ENCODE data around the gene KCNQ5. TPM values are rescaled to one million over a fixed set of nuclear protein-coding genes. Genes with fewer than 3 reads are reported as not detected.

The KCNQ5 gene
- total and polyA plus RNA-seq, 10 of the 15 experiments (the other 5 are each of a cell fraction or from before 2014, with no cell fraction given), result 0.60 to 16.2 (median 3.2) TPM

DNA sequence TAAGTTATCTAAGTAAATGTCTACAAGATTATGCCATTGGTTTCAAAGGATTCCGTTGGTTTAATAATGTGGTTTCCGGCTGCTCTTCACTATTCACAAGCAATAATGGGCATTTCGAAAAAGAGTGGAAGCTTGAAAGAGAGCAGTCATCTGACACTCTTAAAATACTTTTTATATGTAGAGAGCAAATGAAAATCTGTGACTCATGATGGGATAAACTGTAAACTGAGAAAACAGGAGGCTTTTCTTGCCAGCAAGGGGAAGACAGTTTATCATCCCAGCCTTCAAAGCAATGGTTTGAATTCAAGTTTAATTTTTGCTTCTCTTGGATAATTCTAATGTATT lies 457.7 kb downstream of the KCNQ5 start:
- WGBS (ENCODE audit: insufficient coverage, insufficient replicate concordance, low lambda C conversion rate, missing lambda C conversion rate), result 100% methylated on average over 3 of the region's 3 CpGs

More for the DNA sequence above, 457.7 kb downstream of the KCNQ5 start:
- Histone ChIP-seq H3K27me3 (replicated peaks in 1 of 2; ENCODE audit: control insufficient read depth in 2 of 2, insufficient read depth in 2 of 2, low read length in 1 of 2) (no peaks in the 10 kb centered on the region), H3K9me3 (replicated peaks; ENCODE audit: control insufficient read depth, insufficient read depth, low read length) (no peaks in the 10 kb centered on the region), H4K20me1 (ENCODE audit: control insufficient read depth, insufficient read depth) (no peaks in the 10 kb centered on the region), H3K9ac (ENCODE audit: control insufficient read depth, insufficient read depth, low read length) (no peak overlapping the region), H3K27ac (ENCODE audit: control insufficient read depth, insufficient read depth) (peak overlapping the region; percentile 55; the same call in 1 of the 2 replicates), H3K4me2 (ENCODE audit: control insufficient read depth, insufficient read depth) (no peak overlapping the region), H3K4me3 (no peak overlapping the region), H3K4me1 (ENCODE audit: control insufficient read depth, insufficient read depth, low read length) (peaks cover 3% of the 10 kb centered on the region; the same call in 1 of the 2 replicates), H3K79me2 (ENCODE audit: control insufficient read depth, insufficient read depth, low read length) (no peaks in the 10 kb centered on the region), H2AFZ (ENCODE audit: control insufficient read depth, low read depth, low read length) (no peak overlapping the region), H3K36me3 (ENCODE audit: control insufficient read depth in 2 of 2, insufficient read depth in 2 of 2, low read length in 1 of 2) (no peaks in the 10 kb centered on the region)
- DNase-seq (ENCODE audit: low read depth, low spot score), result no peak
- ChIA-PET RAD21 (ENCODE audit: unreplicated experiment) (interaction anchor here (1.0 to 4.8 kb wide), 9 partner anchors 44 to 463 kb away, joined by 3 to 22 read pairs (median 3); no protein-coding TSS in a partner anchor), POLR2A (no interaction called here), CTCF (interaction anchor here (0.6 kb wide), 1 partner anchor 444 kb away, joined by 3 read pairs; no protein-coding TSS in a partner anchor), SMC1A (ENCODE audit: uncharacterized antibody, unreplicated experiment) (interaction anchor here (1.0 to 3.8 kb wide), 9 partner anchors 9 to 452 kb away, joined by 3 to 14 read pairs (median 6); no protein-coding TSS in a partner anchor)
- intact Hi-C loops (cut with micrococcal nuclease; ENCODE audit: unreplicated experiment), result no loop called here
- TF ChIP-seq, protein P1, sequence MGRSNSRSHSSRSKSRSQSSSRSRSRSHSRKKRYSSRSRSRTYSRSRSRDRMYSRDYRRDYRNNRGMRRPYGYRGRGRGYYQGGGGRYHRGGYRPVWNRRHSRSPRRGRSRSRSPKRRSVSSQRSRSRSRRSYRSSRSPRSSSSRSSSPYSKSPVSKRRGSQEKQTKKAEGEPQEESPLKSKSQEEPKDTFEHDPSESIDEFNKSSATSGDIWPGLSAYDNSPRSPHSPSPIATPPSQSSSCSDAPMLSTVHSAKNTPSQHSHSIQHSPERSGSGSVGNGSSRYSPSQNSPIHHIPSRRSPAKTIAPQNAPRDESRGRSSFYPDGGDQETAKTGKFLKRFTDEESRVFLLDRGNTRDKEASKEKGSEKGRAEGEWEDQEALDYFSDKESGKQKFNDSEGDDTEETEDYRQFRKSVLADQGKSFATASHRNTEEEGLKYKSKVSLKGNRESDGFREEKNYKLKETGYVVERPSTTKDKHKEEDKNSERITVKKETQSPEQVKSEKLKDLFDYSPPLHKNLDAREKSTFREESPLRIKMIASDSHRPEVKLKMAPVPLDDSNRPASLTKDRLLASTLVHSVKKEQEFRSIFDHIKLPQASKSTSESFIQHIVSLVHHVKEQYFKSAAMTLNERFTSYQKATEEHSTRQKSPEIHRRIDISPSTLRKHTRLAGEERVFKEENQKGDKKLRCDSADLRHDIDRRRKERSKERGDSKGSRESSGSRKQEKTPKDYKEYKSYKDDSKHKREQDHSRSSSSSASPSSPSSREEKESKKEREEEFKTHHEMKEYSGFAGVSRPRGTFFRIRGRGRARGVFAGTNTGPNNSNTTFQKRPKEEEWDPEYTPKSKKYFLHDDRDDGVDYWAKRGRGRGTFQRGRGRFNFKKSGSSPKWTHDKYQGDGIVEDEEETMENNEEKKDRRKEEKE (IDR thresholded peaks at IDR 0.05), result no peak
- TF ChIP-seq CBFB (IDR thresholded peaks at IDR 0.05; ENCODE audit: low read depth) (no peak), ZSCAN29 (IDR thresholded peaks at IDR 0.05) (no peak), CREM (IDR thresholded peaks at IDR 0.05; ENCODE audit: low read depth) (no peak), GABPA (IDR thresholded peaks at IDR 0.05; ENCODE audit: low read depth) (no peak), ZZZ3 (IDR thresholded peaks at IDR 0.05; ENCODE audit: control insufficient read depth, insufficient read length, low read depth) (no peak), JUND (IDR thresholded peaks at IDR 0.05; ENCODE audit: low read depth, low read length) (no peak), RCOR1 (conservative IDR thresholded peaks at IDR 0.05; ENCODE audit: low read depth, low read length) (no peak), BMI1 (IDR thresholded peaks at IDR 0.05; ENCODE audit: borderline replicate concordance) (no peak), ETV6 (conservative IDR thresholded peaks at IDR 0.05 in 1 of 2, IDR thresholded peaks at IDR 0.05 in 1 of 2; ENCODE audit: borderline replicate concordance in 1 of 2, low read depth in 1 of 2) (no peak), ZNF24 (IDR thresholded peaks at IDR 0.05) (no peak)
- no peak for ATAC-seq
- no TSS peak for BruUV-seq (replicated peaks)
- no peak for FAIRE-seq
- in situ Hi-C loops (cut with MboI), result no loop called here

Measured in GM12878 (cell line).